ENCODE results near the gene REL.
"Not testable (repeated sequence)": the region's sequence is repeated elsewhere in the genome, so short reads cannot be mapped to it uniquely, and the experiment has no call there.

Gene REL

DNA sequence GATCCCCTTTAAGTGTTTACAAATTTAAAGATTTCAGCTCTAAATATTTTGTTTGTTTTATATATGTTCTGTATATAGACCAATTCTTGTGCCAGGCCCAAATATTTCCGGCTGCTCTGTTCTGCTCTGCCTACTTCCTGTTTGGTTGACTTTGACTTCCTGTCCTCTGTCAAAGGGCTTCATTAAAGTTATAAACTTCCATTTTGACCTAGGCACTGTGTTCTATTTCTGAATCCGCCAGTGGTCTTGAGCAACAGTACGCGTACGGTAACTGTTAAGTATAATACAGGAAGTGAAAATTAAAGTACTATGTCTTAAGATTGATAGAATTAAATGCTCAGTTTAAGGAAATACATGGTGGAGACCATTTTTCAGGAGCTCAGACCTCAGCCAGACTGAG lies 13.5 kb upstream of the REL start:
- DNase-seq (ENCODE audit: low read depth, low spot score): no peak

- no peak for DNase-seq (ENCODE audit: low read depth, low spot score)
Measured at GRCh38 chr2:60868589-60869273, 12.6 kb upstream of the REL start.

- DNase-seq (ENCODE audit: low read depth, low spot score): no peak
Measured at GRCh38 chr2:60872510-60872928, 8.9 kb upstream of the REL start.

- DNase-seq (ENCODE audit: low read depth, low spot score): no peak
Measured at GRCh38 chr2:60873381-60873780, 8.0 kb upstream of the REL start.

- DNase-seq (ENCODE audit: low read depth, low spot score): no peak
Measured at GRCh38 chr2:60875520-60875919, 5.9 kb upstream of the REL start.

- DNase-seq (ENCODE audit: low read depth, low spot score): no peak
Measured at GRCh38 chr2:60880643-60881046, 729 bp upstream of the REL start.

- no peak for DNase-seq (ENCODE audit: low read depth, low spot score)
Measured at GRCh38 chr2:60882971-60883753, 1.8 kb downstream of the REL start.

GRCh38 chr2:60883896-60884295 lies 2.5 kb downstream of the REL start:
- no peak for DNase-seq (ENCODE audit: low read depth, low spot score)

DNA sequence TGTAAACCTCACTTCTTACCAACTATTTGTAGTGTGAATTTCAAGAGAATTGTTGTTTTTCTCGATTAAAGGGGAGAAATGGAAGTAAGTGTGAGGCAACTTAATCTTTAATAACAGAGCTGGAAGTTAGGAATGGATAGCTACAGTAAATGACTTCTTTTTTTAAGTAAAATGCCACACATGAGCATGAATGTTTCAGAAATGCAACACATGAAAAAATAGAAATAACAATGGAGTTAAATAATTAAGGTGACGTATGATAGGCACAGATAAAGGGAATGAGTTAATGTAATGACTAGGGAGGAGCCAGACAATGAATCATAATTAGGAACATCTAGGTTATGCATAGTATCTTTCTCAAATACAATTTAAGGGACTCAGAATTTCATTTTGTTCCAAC lies 3.4 kb downstream of the REL start:
- DNase-seq (ENCODE audit: low read depth, low spot score): no peak

DNA sequence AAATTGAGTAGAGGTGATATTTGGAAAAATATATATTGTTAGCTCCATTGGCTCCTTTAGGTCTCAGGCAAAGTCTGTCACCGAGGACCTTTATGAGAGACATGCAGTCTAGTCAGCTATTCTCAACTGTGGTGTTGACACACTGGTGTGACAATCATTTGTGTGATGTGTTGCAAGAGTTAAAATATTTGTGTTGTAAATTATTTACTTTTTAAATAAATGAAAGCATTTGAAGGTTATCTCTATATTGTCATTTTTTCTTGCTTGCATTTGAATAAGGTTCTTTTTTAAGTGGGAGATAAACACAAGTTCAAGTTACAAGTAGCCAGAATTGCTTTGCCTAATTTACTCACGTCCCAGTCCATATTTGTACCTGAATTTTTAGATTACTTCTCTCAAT lies 4.3 kb downstream of the REL start:
- DNase-seq (ENCODE audit: low read depth, low spot score): no peak

DNA sequence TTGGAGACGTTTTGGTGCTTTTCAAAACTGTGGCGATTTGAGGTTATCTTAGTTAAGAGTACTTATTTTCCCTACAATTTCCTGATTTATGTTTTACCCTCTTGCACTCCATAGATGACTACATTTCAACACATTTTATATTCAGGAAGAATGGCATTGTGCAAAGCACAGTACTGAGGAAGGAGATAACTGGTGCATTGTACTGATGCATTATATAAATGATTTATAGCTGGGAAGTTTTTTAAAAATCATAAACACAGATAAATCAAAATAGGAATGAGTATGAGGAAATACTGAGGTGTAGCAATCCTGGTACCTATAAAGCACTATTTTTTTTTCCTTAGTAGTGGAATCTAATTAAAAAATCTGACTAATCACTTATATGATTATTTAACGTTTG lies 5.6 kb downstream of the REL start:
- no peak for DNase-seq (ENCODE audit: low read depth, low spot score)

GRCh38 chr2:60888853-60889252 lies 7.5 kb downstream of the REL start:
- DNase-seq (ENCODE audit: low read depth, low spot score): no peak

DNA sequence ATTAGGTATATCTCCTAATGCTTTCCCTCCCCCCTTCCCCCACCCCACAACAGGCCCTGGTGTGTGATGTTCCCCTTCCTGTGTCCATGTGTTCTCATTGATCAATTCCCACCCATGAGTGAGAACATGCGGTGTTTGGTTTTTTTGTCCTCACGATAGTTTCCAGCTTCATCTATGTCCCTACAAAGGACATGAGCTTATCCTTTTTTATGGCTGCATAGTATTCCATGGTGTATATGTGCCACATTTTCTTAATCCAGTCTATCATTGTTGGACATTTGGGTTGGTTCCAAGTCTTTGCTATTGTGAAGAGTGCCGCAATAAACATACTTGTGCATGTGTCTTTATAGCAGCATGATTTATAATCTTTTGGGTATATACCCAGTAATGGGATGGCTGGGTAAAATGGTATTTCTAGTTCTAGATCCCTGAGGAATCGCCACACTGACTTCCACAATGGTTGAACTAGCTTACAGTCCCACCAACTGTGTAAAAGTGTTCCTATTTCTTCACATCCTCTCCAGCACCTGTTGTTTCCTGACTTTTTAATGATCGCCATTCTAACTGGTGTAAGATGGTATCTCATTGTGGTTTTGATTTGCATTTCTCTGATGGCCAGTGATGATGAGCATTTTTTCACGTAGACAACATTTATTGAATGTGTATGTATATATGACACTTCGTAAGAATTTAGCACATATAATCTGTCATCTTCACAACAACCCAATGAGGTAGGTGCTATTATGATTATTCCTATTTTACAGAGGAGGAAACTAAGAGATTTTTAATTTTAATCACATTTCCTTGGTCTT lies 8.4 kb downstream of the REL start:
- not testable (repeated sequence) for DNase-seq (ENCODE audit: low read depth, low spot score)

DNA sequence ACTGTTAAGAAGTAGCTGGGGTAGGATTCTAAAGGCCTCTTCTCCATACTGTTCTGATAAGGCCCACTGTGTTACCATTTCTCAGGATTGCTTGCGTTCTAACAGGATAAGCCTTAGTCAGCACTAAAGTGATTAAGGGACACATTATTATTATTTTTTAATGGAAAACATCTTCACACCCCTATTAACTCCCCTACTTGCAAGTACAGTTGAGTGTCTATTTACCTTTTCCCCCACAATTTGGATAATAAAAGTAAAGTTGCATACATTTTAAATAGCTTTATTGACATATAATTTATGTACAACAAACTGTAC lies 9.0 kb downstream of the REL start:
- DNase-seq (ENCODE audit: low read depth, low spot score): no peak

GRCh38 chr2:60891180-60891579 lies 9.8 kb downstream of the REL start:
- no peak for DNase-seq (ENCODE audit: low read depth, low spot score)

DNA sequence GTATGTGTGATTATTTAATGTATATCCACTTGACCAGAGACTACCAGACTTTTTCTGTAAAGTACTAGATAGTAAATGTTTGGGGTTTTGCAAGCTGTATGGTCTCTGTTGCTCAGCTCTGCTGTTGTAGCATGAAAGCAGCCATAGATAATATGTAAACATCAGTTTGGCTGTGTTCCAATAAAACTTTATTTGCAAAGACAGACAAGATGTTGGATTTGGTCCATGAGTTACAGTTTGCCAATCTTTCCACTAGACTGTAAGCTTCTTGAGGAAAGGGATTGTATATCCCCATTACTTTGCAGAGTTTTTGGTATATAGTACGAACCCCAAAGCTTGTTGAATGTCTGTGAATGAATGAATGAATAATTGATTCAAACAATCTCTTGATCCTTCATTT lies 17.2 kb downstream of the REL start:
- no peak for DNase-seq (ENCODE audit: low read depth, low spot score)

GRCh38 chr2:60899230-60899891 lies 18.0 kb downstream of the REL start:
- peak; percentile 22 for DNase-seq (ENCODE audit: low read depth, low spot score)

GRCh38 chr2:60899892-60900249 lies 18.5 kb downstream of the REL start:
- DNase-seq (ENCODE audit: low read depth, low spot score): no peak

DNA sequence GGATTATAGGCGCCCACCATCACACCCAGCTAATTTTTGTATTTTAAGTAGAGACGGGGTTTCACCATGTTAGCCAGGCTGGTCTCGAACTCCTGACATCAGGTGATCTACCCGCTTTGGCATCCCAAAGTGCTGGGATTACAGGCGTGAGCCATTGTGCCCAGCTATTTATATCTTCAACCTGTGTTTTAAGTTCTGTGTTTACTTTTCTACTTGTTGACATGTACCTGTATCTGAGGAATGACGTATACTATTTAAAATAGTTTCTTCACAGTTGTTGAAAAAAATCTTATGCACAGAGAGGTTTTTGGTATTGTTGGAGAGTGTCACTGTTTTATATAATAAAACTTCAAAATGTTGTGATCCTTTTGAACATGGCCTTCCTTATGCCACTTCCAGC lies 19.9 kb downstream of the REL start:
- DNase-seq (ENCODE audit: low read depth, low spot score): not testable (repeated sequence)

- not testable (repeated sequence) for DNase-seq (ENCODE audit: low read depth, low spot score)
Measured at GRCh38 chr2:60905867-60906266, 24.5 kb downstream of the REL start.

- no peak for DNase-seq (ENCODE audit: low read depth, low spot score)
Measured at GRCh38 chr2:60906395-60906794, 25.0 kb downstream of the REL start.

DNA sequence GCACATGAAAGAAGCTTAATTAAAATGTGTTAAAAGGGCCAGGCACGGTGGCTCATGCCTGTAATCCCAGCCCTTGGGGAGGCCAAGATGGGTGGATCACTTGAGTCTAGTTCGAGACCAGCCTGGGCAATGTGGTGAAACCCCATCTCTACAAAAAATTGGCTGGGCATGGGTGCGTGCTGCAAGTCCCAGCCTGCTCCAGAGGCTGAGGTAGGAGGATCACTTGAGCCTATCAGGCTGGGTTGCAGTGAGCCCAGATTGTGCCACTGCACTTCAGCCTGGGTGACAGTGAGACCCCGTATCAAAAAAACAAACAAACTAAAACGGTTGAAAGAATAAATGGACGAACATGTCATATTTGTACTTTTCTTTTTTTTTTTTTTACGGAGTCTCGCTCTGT lies 26.0 kb downstream of the REL start:
- DNase-seq (ENCODE audit: low read depth, low spot score): no peak
